Stimulated activated CD4-positive, alpha-beta T cell treated with anti-CD3 and anti-CD28 coated beads, Interleukin-2, amount 100 ng/mL, for 24 hours (primary cell): Measurements from ENCODE around the gene PLXND1.

Source experiments
- DNase-seq, 2 donors: peaks; one replicate each; pipeline ENCODE4 v3.0.0-alpha.2; 2020

PLXND1 gene

DNA sequence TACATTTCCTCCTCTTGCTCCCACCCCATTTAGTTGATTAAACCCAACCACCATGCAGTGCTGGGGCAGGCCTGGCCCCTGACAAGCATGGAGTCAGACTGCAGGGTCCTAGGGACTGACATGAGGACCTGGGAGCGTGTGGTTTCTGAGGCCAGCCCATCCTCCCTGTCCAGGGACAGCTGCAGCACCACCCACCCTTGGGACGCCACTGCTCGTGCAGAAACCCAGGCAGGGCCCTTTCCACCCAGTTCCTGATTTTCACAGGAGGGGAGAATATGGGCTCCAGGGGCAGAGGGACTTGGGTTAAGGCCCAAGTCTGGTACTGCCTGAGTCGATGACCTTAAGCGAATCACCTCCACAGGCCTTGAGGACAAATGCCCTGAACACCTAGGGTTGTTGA, 23.7 kb downstream of the PLXND1 start:
- no peak for DNase-seq

DNA sequence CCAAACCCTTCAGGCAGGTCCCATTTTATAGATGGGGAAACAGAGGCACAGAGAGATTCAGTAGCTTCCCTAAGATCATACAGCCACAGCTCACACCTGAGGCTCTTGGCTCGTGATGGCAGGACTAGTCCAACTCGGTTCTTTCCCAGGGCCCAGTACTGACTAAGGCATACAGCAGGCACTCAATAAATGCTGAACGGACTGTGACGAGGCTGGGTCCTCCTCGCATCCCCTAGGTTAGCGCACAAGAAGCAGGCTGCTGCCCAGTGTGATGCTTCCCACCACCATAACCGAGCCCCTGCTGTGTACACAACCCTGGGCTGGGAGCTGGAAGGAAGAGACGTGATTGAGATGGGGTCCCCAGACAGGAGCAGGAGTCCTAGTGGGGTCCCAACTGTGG, 24.9 kb downstream of the PLXND1 start:
- no peak for DNase-seq

DNA sequence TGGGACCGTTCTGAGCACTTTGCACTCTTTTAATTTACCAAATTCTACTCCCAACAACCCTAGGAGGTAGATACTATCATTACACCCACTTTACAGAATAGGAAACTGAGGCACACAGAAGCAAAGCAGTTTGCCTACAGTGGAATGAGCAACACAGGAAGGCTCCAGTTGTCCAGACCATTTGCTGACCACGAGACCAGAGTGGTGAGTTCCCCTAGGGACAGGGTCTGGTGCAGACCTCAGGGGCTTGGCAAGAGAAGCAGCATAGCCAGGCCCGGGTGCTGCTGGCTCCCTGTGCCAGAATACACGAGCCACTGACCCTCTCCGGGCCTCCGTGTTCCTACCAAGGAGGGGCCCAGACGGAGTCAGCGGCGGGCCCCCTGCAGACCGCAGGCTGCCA, 26.5 kb downstream of the PLXND1 start:
- DNase-seq = no peak

GRCh38 chr3:129577925-129578786, 28.3 kb downstream of the PLXND1 start:
- DNase-seq = no peak

DNA sequence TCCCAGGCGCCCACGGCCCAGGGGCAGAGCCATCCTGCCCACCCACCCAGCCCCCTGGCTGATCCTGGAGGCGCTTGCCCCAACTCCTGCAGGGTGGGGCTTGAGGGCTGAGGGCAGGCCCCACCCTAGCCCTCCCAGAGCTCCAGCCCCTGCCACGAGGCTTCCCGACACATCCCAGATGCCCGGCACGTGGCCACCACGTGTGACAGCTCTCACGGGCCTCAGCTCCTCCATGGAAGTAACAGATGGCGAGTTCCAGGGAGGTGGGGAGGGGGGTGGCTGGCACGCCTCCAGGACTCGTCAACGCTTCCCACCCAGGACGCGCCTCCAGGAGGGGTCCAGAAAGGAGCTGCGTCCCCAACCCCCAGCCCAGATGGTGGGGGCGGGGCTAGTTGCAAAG, 29.1 kb downstream of the PLXND1 start:
- DNase-seq = no peak

GRCh38 chr3:129576514-129577352, 29.7 kb downstream of the PLXND1 start:
- peak; percentile 24 to 34 for DNase-seq

GRCh38 chr3:129575997-129576384, 30.5 kb downstream of the PLXND1 start:
- DNase-seq = no peak

DNA sequence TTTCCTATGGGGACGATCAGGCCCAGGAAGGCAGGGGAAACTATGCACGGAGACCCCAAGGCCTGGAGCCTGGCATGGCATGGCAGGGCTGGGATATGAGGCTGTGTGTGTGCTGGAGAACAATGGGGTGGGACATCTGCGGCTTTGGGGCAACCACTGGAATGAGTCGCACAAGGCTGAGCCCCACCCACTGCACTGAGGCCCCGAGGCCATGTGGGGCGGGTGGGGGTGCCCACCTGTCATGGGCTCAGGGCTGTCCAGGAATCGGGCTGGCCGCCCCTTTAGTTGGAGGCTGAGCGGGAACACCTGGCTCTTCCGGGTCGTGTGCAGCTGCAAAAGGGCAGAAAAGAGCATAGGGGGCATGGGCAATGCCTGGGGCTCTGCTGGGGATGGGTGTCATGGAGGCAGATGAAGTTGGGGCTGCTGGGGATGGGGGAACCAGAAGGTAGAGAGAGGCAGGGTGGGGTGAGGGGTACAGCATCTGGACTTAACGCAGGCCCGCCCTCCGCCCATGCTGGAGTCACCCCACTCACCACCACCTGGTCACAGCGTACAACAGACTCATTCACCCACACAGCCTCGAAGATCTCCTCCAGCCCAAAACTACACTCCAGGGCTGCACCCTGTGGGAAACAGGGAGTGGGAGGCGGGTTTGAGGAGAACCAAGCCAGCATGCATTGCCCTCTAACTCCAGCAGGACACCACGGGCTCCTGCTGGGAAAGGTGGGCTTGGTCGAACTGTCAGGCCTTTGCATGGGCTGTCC, 31.1 kb downstream of the PLXND1 start:
- DNase-seq = no peak

DNA sequence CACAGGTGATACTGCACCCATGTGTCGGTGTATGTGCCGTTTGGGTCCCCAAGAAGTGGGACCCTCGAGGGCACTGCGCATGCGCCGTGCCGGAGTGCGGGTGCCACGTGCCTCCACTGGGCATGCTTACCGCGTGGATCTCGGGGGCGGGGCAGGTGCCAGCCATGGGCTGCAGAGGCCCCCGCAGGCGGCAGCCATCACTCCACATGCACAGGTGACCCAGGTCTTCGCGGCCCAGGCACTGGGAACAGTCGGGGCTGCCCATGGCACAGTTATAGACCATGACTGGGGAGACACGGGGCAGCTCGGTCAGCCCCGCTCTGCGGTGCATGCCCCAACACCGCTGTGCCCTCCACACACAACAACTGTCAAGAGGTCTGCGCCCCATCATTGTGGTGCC, 32.3 kb downstream of the PLXND1 start:
- no peak for DNase-seq

- no peak for DNase-seq
These were observed 33.0 kb downstream of the PLXND1 start for GRCh38 chr3:129573493-129573892.

DNA sequence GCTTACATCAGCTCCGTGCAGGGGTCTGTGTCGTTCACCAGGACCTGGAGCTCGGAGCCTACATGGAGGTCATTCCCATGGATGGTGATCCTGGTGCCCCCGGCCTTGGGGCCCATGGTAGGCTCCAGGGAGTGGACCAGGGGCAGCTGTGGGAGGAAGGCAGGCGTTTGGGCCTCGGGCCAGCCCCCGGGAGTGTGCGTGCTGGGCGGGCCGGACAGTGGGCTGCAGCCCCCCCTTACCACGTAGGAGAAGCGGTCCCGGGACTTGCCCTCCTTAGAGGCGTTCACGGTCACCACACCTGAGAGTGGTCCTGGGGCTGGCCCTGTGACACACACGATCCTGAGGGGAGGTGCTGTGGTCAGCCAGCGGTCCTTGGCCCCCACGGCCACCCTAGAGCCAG, 33.9 kb downstream of the PLXND1 start:
- DNase-seq = no peak

DNA sequence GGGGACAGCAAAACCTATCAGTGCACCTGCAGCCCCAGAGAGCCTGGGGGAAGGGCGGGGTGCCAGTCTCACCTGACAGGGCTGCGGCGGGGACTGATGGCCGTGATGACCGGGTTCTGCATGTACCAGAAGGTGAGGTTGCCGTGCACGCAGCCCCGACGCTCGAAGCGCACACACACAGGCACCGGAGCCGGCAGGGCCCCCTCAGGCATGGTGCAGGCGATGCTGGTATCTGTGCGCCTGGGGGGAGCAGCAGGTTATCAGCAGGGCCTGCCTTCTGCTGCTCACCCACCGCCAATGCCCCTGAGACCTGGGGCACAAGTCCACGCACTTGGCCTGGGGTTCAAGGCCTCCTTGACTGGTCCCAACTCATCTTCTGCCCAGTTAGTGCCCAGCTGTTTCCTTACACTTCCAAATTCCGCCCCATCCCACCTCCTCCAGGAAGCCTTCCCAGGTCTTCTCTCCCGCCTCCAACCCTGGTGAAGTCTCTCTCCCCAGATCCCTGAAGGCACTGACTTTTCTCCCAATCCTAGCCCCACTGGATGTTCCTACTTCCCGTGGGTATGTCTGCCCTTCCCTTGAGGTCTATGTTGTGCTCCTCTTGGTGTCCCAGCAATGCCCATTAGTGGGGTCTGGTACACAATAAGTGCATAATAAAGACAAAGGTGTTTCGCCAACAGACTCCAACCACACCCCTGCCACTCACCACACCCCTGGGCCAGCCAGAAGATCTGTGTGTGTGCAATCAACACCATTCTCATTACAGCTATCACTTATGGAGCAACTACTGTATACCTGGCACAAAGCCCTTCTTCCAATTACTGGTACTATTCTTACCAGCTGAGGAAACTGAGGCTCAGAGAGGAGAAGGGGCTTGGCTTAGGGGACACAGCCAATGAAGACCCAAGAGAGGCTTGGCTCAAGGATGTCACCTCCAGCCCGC, 34.6 kb downstream of the PLXND1 start:
- DNase-seq = no peak

DNA sequence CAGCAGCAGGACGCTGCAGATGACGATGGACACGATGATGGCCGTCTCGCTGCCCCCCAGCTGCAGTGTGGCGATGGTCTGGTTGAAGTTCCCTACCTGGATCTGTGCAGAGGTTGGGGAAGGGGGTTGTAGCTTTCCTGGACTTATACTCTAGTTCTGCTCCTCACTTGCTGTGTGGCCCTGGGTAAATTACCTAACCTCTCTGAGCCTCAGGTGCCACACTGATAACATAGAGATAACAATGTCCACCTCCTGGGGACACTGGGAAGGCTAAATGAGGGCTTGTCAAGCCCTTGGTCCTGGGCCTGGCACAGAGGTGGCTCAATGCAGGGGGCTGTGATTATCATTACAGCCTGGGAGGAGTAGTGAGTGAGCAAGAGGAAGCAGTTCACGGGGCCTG, 36.6 kb downstream of the PLXND1 start:
- DNase-seq = no peak

DNA sequence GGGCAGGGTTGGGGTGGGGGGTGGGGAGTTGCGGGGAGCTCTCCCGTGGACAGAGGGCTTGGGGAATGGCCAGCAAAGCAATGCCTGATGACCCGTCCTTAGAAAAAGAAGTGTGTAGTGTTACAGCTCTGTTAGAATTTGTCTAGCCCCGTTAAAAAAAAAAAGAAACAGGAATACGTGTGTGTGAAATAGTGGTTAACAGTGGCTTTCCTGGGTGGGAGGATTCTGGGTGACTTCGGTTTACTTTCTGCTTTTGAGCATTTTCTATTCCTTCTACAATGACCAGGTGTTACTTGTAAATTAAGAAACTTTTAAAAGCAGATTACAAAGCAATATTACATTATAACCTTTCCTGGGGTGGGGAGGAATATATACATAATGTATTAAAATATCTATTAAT, 38.5 kb downstream of the PLXND1 start:
- DNase-seq = no peak

DNA sequence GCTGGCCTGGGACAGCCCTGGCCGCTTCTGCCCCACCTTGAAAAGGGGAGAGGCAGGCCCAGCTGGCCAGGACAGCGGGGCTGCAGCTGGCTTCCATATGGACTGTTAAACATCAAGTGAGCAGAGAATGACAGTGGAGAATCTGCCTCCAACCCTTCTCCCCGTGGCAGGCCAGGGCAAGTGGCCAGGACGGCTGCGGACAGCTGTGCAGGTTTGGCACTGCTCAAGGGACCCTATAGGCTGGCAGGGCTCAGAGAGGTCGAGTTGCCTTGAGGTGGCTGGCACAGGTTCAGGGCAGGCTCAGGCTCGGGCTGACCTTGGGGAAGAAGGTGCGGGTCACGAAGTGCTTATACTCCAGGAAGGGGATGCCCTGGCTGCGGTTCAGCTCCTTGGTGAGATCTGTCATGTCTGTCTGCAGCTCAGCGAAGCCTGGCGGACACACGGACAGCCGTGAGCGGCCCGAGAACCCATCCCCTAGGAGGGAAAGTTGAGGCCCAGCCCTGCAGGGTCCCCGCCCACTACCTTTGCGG, 39.2 kb downstream of the PLXND1 start:
- DNase-seq = no peak

GRCh38 chr3:129565902-129566301, 40.6 kb downstream of the PLXND1 start:
- no peak for DNase-seq

GRCh38 chr3:129564981-129565644, 41.4 kb downstream of the PLXND1 start:
- DNase-seq = no peak

DNA sequence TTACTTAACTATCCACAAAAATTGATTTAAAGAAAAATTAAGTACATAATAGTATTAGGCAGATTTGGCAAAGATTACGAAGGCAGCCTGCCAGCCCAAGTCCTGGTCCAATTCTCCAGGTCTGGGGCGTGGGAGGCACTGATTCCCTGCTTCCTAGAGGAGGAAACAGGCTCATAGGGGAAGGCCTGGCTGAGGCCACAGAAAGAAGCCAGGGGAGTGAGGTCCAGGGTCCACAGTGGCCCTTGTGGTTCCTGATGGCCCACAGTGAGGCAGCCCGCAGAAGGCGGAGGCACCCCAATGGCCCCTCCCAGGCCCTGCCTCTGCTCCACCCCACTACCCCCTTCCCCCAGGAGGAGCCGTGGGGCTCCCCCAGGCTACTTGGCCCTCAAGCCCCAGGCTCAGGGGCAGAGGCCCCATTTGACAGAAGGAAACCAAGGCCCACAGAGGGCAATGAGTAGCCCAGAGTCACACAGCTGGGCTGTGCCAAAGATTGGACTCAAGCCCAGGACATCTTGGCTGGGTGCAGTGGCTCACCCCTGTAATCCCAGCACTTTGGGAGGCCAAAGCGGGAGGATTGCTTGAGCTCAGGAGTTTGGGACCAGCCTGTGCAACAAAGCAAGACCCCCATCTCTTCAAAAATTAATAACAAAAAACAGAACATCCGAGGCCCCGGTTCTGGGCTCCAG, 42.5 kb downstream of the PLXND1 start:
- DNase-seq = no peak

DNA sequence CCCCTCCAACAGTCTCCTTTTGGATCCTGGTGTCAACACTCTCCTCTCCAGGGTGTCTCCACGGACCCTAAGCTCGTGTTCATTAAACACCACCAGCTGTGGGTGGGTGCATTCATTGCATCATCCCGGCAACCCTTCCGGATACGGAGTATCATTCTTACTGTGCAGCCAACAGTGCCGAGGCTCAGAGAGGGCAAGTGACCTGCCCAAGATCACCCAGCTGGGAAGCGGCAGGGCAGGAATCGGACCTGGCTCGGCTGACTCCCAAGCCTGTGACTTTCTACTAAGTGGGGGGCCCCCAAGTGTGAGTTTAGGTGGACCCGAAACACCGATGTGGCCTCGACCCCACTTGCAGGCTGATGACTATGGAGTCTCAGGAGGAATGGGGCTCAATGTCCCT, 43.1 kb downstream of the PLXND1 start:
- no peak for DNase-seq

DNA sequence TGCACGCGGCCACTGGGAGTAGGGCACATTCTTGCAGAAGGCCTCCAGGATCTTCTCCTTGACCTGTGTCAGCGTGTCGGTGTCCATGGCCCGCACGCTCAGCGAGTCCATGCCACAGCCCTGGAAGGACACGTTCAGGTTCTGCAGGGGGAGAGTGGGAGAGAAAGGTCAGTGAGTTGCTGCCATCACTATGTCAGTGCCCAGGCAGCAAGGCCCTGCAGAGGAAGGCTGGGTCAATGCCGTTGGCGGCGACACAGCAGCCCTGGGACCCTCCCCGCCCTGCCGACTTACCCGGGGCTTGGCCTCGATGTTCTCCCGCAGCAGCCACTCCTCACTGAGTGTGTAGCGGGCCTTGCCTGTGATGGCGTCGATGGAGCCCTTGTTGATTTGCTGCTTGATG, 43.7 kb downstream of the PLXND1 start:
- DNase-seq = no peak
